ENCODE results near the gene SPEG. TPM values are rescaled to one million over a fixed set of nuclear protein-coding genes. Genes with fewer than 3 reads are reported as not detected.

Gene SPEG
- total and polyA plus RNA-seq, 2 of the 8 experiments (the other 6 are each of a cell fraction or from before 2014, with no cell fraction given), result 19.9 to 32.0 TPM

- TF ChIP-seq SIX5 (IDR thresholded peaks at IDR 0.05; ENCODE audit: low read depth, low read length) (no peak), NRF1 (IDR thresholded peaks at IDR 0.05; ENCODE audit: low read depth, low read length) (no peak)
Measured at GRCh38 chr2:219490600-219491130, 56.0 kb downstream of the SPEG start (continued).
